Peyer's patch (tissue), 4 donors: ENCODE results near the gene ROBO1.

ENCODE experiments used
- POLR2A ChIP-seq, 2 donors: fragments of 450-650 bp; IDR thresholded peaks; one replicate each; pipeline ENCODE4 v1.5.1; 2017; ENCODE audit warnings: antibody characterized with exemption in 2 of 2, mild to moderate bottlenecking in 2 of 2, moderate library complexity in 2 of 2
- TF ChIP-seq, protein P1 (sequence below), 6 experiments: fragments of 450-650 bp in 4 of 6; fragments of 200-600 bp in 2 of 6; sonication (generic) in 1 of 6; IDR thresholded peaks; one replicate each; pipeline ENCODE4 v1.5.1; 2017 to 2019; ENCODE audit warnings: antibody characterized with exemption in 6 of 6, mild to moderate bottlenecking in 3 of 6, moderate library complexity in 1 of 6

DNA sequence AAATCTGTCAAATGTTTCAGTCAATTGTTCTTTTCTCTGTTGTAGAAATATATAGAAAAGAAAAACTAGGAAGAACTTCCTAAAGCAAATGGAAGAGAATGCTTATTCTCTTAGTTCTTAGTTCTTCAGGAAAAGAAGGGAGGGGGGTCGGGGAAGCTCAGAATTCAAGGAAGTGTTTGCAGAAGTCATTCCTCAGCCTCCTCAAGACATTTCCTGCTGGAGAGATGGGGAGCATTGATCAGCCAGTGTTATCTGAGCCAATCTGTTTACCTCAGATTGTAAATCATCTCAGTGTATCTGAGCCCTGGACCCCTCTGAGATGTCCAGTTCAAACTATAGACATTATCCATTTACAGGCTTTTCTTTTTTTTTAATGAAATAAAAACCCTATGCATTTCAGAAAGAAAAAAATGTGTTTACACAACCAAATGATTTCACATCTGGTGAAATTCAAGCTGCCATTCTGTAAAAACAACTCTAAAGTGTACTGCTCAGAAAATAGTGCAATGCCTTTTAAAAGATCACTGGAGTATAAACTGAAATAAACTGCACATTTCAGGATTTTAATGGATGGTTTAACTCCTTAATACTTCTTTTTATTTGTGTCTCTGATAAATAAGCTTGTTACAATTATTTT, 460.7 kb downstream of the ROBO1 start:
- no peak for TF ChIP-seq POLR2A (IDR thresholded peaks at IDR 0.05)
- TF ChIP-seq, protein P1, sequence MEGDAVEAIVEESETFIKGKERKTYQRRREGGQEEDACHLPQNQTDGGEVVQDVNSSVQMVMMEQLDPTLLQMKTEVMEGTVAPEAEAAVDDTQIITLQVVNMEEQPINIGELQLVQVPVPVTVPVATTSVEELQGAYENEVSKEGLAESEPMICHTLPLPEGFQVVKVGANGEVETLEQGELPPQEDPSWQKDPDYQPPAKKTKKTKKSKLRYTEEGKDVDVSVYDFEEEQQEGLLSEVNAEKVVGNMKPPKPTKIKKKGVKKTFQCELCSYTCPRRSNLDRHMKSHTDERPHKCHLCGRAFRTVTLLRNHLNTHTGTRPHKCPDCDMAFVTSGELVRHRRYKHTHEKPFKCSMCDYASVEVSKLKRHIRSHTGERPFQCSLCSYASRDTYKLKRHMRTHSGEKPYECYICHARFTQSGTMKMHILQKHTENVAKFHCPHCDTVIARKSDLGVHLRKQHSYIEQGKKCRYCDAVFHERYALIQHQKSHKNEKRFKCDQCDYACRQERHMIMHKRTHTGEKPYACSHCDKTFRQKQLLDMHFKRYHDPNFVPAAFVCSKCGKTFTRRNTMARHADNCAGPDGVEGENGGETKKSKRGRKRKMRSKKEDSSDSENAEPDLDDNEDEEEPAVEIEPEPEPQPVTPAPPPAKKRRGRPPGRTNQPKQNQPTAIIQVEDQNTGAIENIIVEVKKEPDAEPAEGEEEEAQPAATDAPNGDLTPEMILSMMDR (IDR thresholded peaks at IDR 0.05), result no peak
